ENCODE measurements around the gene CFB.

The CFB gene

DNA sequence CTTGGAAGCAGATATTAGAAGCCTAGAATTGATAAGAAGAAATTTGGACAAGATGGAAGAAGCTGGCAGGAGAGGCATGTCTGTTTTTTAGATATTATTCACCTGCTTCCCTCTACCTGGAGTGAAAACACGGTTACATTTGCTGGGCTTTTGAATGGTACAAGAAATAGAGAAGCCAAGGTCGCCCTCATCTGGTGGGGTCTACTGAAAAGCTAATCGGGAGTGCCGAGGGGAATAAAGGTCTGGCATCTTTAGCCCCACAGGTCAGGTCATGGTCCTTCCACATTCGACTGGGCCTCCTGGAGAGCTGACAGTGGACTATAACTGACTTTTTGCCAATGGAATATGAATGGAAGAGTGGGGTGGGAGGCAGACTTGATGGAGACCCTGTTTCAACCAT lies 23.0 kb upstream of the CFB start:
- Histone ChIP-seq H3K4me2 (ENCODE audit: low read length) (no peak overlapping the region), H3K79me1 (ENCODE audit: low read length) (no peaks in the 10 kb centered on the region), H3K9ac (ENCODE audit: low read length) (no peak overlapping the region), H2BK120ac (ENCODE audit: insufficient read depth, low read length, poor library complexity) (no peak overlapping the region), H3K14ac (ENCODE audit: low read length) (no peak overlapping the region), H3K23ac (ENCODE audit: low read length) (no peak overlapping the region), H3K4ac (ENCODE audit: low read depth, low read length) (no peak overlapping the region), H3K9me3 (ENCODE audit: insufficient read depth, low read depth, low read length) (no peaks in the 10 kb centered on the region), H4K12ac (ENCODE audit: low read depth, low read length) (no peak overlapping the region), H2BK12ac (ENCODE audit: low read length) (no peak overlapping the region), H2AFZ (ENCODE audit: insufficient read depth, low read length, poor library complexity) (no peak overlapping the region), H3K4me3 (ENCODE audit: low read depth, low read length) (no peak overlapping the region), H3K36me3 (ENCODE audit: control insufficient read depth in 1 of 2, insufficient read depth in 2 of 2, low read length in 2 of 2) (no peaks in the 10 kb centered on the region), H3K27ac (ENCODE audit: low read depth, low read length) (no peak overlapping the region), H4K8ac (ENCODE audit: low read depth, low read length) (no peak overlapping the region), H3K4me1 (ENCODE audit: control insufficient read depth in 1 of 2, insufficient read depth in 2 of 2, low read length in 2 of 2) (no peaks in the 10 kb centered on the region), H4K91ac (ENCODE audit: low read depth, low read length) (no peak overlapping the region), H3K27me3 (ENCODE audit: insufficient read depth, low read length) (no peaks in the 10 kb centered on the region), H2BK5ac (ENCODE audit: low read depth, low read length, poor library complexity) (no peak overlapping the region), H3K79me2 (ENCODE audit: control insufficient read depth, insufficient read depth, low read length, poor library complexity) (no peaks in the 10 kb centered on the region), H2AK5ac (ENCODE audit: low read length) (no peak overlapping the region), H3K18ac (ENCODE audit: low read length) (no peak overlapping the region)
- peak in 1 of 2 donors; percentile 48 for DNase-seq
- no CpG with 5 or more reads among the region's 5 CpGs for WGBS (ENCODE audit: extremely low coverage, insufficient coverage, insufficient read length)

DNA sequence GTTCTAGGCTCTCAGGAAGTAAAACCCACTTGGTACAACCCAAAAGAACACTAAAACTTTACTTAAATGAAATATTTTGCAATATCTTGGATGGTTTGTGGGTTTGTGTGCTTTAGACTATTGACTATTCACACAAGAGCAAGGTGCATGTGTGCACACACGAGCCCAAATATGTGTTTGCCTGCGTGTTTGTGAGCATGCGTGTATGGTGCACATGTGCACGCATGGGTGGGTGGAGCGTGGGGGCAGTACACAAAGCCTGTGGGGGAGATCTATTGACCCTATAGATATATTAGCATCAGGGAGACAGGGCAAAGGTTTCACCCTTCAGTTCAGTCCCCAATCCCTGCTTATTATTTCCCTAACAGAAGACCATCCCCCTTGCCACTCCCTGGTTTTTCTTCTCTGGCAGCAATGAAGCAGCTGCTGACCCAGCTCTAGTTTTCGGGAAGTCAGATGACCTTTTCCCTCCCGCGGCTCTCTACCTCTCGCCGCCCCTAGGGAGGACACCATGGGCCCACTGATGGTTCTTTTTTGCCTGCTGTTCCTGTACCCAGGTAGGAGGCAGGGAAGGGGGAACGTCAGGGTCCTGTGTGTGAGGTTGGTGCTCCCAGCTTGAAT lies 18.5 kb upstream of the CFB start, which contains the start of gene C2:
C2 (plus strand) TSS at position 476 of the 621 bp plus-strand sequence; CDS start at position 512, 36 bp downstream.
- no peaks in the 10 kb centered on the region for H3K4me1 ChIP-seq (ENCODE audit: control insufficient read depth in 1 of 2, insufficient read depth in 2 of 2, low read length in 2 of 2)
- H3K36me3 ChIP-seq (ENCODE audit: control insufficient read depth in 1 of 2, insufficient read depth in 2 of 2, low read length in 2 of 2), result no peaks in the 10 kb centered on the region
- H2BK12ac ChIP-seq (ENCODE audit: low read length), result no peak within 1 kb of the TSS
- no peak within 1 kb of the TSS for H3K4me2 ChIP-seq (ENCODE audit: low read length)
- no peak within 1 kb of the TSS for H4K12ac ChIP-seq (ENCODE audit: low read depth, low read length)
- H3K4me3 ChIP-seq (ENCODE audit: low read depth, low read length), result no peak within 1 kb of the TSS
- no peak within 1 kb of the TSS for H3K14ac ChIP-seq (ENCODE audit: low read length)
- H2AFZ ChIP-seq (ENCODE audit: insufficient read depth, low read length, poor library complexity), result no peak within 1 kb of the TSS
- H3K23ac ChIP-seq (ENCODE audit: low read length), result no peak within 1 kb of the TSS
- no peak within 1 kb of the TSS for H3K18ac ChIP-seq (ENCODE audit: low read length)
- H3K27me3 ChIP-seq (ENCODE audit: insufficient read depth, low read length), result no peaks in the 10 kb centered on the region
- no peaks in the 10 kb centered on the region for H3K79me2 ChIP-seq (ENCODE audit: control insufficient read depth, insufficient read depth, low read length, poor library complexity)
- no peak within 1 kb of the TSS for H4K8ac ChIP-seq (ENCODE audit: low read depth, low read length)
- H4K91ac ChIP-seq (ENCODE audit: low read depth, low read length), result no peak within 1 kb of the TSS
- H2BK120ac ChIP-seq (ENCODE audit: insufficient read depth, low read length, poor library complexity), result no peak within 1 kb of the TSS
- WGBS (ENCODE audit: extremely low coverage, insufficient coverage, insufficient read length), result no CpG with 5 or more reads among the region's 11 CpGs
- H3K4ac ChIP-seq (ENCODE audit: low read depth, low read length), result no peak within 1 kb of the TSS
- no peaks in the 10 kb centered on the region for H3K79me1 ChIP-seq (ENCODE audit: low read length)
- no peaks in the 10 kb centered on the region for H3K9me3 ChIP-seq (ENCODE audit: insufficient read depth, low read depth, low read length)
- no peak within 1 kb of the TSS for H3K9ac ChIP-seq (ENCODE audit: low read length)
- H2AK5ac ChIP-seq (ENCODE audit: low read length), result no peak within 1 kb of the TSS
- H3K27ac ChIP-seq (ENCODE audit: low read depth, low read length), result no peak within 1 kb of the TSS
- peak in 1 of 2 donors; percentile 18 for DNase-seq
- H2BK5ac ChIP-seq (ENCODE audit: low read depth, low read length, poor library complexity), result no peak within 1 kb of the TSS

DNA sequence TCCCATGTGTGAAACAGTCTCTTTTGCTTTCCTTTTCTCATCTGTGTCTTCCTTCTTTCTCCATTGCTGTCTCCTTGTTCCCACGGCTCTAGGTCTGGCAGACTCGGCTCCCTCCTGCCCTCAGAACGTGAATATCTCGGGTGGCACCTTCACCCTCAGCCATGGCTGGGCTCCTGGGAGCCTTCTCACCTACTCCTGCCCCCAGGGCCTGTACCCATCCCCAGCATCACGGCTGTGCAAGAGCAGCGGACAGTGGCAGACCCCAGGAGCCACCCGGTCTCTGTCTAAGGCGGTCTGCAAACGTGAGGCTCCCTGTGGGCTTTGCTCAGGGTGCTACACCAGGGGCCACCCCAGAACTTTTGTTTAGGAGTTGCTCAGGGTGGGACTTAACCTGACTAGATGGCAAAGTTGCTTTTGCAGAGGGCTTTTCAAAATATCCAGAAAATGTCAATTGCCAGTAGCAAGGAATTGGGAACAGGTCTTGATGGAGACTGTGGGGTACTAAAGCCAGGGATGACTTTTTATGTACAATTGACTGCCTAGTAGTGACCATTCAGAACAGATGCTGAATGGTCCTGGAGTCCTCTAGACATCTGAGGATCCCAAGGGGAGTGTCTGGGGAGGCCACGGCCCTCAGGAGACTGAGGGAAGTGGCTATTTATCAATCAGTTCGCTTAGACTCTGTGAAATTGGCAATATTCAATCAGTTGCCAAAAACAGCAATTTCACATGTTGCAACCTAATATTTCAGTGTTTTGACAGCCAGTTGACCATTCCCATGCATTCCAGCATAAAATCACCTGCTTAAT lies 17.8 kb upstream of the CFB start:
- no peak overlapping the region for H2AK5ac ChIP-seq (ENCODE audit: low read length)
- no peaks in the 10 kb centered on the region for H3K4me1 ChIP-seq (ENCODE audit: control insufficient read depth in 1 of 2, insufficient read depth in 2 of 2, low read length in 2 of 2)
- H3K79me2 ChIP-seq (ENCODE audit: control insufficient read depth, insufficient read depth, low read length, poor library complexity), result no peaks in the 10 kb centered on the region
- H3K79me1 ChIP-seq (ENCODE audit: low read length), result no peaks in the 10 kb centered on the region
- no peaks in the 10 kb centered on the region for H3K27me3 ChIP-seq (ENCODE audit: insufficient read depth, low read length)
- no peak overlapping the region for H4K12ac ChIP-seq (ENCODE audit: low read depth, low read length)
- H2BK120ac ChIP-seq (ENCODE audit: insufficient read depth, low read length, poor library complexity), result no peak overlapping the region
- no peak overlapping the region for H4K91ac ChIP-seq (ENCODE audit: low read depth, low read length)
- H2AFZ ChIP-seq (ENCODE audit: insufficient read depth, low read length, poor library complexity), result no peak overlapping the region
- no peak overlapping the region for H2BK5ac ChIP-seq (ENCODE audit: low read depth, low read length, poor library complexity)
- no CpG with 5 or more reads among the region's 11 CpGs for WGBS (ENCODE audit: extremely low coverage, insufficient coverage, insufficient read length)
- no peak overlapping the region for H3K18ac ChIP-seq (ENCODE audit: low read length)
- no peak overlapping the region for H2BK12ac ChIP-seq (ENCODE audit: low read length)
- no peak overlapping the region for H3K14ac ChIP-seq (ENCODE audit: low read length)
- no peak for DNase-seq
- H3K4me3 ChIP-seq (ENCODE audit: low read depth, low read length), result no peak overlapping the region
- no peak overlapping the region for H3K27ac ChIP-seq (ENCODE audit: low read depth, low read length)
- no peaks in the 10 kb centered on the region for H3K9me3 ChIP-seq (ENCODE audit: insufficient read depth, low read depth, low read length)
- no peak overlapping the region for H3K9ac ChIP-seq (ENCODE audit: low read length)
- no peaks in the 10 kb centered on the region for H3K36me3 ChIP-seq (ENCODE audit: control insufficient read depth in 1 of 2, insufficient read depth in 2 of 2, low read length in 2 of 2)
- no peak overlapping the region for H3K23ac ChIP-seq (ENCODE audit: low read length)
- H4K8ac ChIP-seq (ENCODE audit: low read depth, low read length), result no peak overlapping the region
- H3K4ac ChIP-seq (ENCODE audit: low read depth, low read length), result no peak overlapping the region
- H3K4me2 ChIP-seq (ENCODE audit: low read length), result no peak overlapping the region

DNA sequence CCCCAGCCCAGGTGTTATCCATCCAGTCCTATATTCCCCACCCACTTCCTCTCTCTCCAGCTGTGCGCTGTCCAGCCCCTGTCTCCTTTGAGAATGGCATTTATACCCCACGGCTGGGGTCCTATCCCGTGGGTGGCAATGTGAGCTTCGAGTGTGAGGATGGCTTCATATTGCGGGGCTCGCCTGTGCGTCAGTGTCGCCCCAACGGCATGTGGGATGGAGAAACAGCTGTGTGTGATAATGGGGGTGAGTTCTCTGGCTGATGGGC lies 17.3 kb upstream of the CFB start:
- no CpG with 5 or more reads among the region's 9 CpGs for WGBS (ENCODE audit: extremely low coverage, insufficient coverage, insufficient read length)
- Histone ChIP-seq H3K27ac (ENCODE audit: low read depth, low read length) (no peak overlapping the region), H3K9ac (ENCODE audit: low read length) (no peak overlapping the region), H3K36me3 (ENCODE audit: control insufficient read depth in 1 of 2, insufficient read depth in 2 of 2, low read length in 2 of 2) (no peaks in the 10 kb centered on the region), H3K27me3 (ENCODE audit: insufficient read depth, low read length) (no peaks in the 10 kb centered on the region), H4K8ac (ENCODE audit: low read depth, low read length) (no peak overlapping the region), H2BK120ac (ENCODE audit: insufficient read depth, low read length, poor library complexity) (no peak overlapping the region), H3K4ac (ENCODE audit: low read depth, low read length) (no peak overlapping the region), H3K4me2 (ENCODE audit: low read length) (no peak overlapping the region), H3K4me3 (ENCODE audit: low read depth, low read length) (no peak overlapping the region), H2AFZ (ENCODE audit: insufficient read depth, low read length, poor library complexity) (no peak overlapping the region), H3K79me1 (ENCODE audit: low read length) (no peaks in the 10 kb centered on the region), H3K79me2 (ENCODE audit: control insufficient read depth, insufficient read depth, low read length, poor library complexity) (no peaks in the 10 kb centered on the region), H2BK12ac (ENCODE audit: low read length) (no peak overlapping the region), H3K4me1 (ENCODE audit: control insufficient read depth in 1 of 2, insufficient read depth in 2 of 2, low read length in 2 of 2) (no peaks in the 10 kb centered on the region), H3K18ac (ENCODE audit: low read length) (no peak overlapping the region), H4K91ac (ENCODE audit: low read depth, low read length) (no peak overlapping the region), H3K23ac (ENCODE audit: low read length) (no peak overlapping the region), H2AK5ac (ENCODE audit: low read length) (no peak overlapping the region), H4K12ac (ENCODE audit: low read depth, low read length) (no peak overlapping the region), H2BK5ac (ENCODE audit: low read depth, low read length, poor library complexity) (no peak overlapping the region), H3K9me3 (ENCODE audit: insufficient read depth, low read depth, low read length) (no peaks in the 10 kb centered on the region), H3K14ac (ENCODE audit: low read length) (no peak overlapping the region)
- DNase-seq, result no peak
